Loucy (cell line): ENCODE results near the gene RPH3AL.

Source experiments
- H2AFZ ChIP-seq: fragments of 200-600 bp; sonication (generic); 2 replicates; pipeline ENCODE4 v1.6.0; 2016; ENCODE audit warnings: antibody characterized with exemption, mild to moderate bottlenecking, low read length, moderate library complexity
- H3F3A ChIP-seq: fragments of 200-600 bp; 2 replicates; pipeline ENCODE4 v1.6.0; 2016; ENCODE audit warnings: antibody characterized with exemption, low read depth, mild to moderate bottlenecking
- H3K27me3 ChIP-seq: fragments of 200-600 bp; sonication (generic); 2 replicates; pipeline ENCODE4 v1.6.1; 2014; ENCODE audit warnings: low read length, mild to moderate bottlenecking; ENCODE audit not compliant: insufficient read depth, poor library complexity, severe bottlenecking
- H3K36me3 ChIP-seq: fragments of 200-600 bp; sonication (generic); 2 replicates; pipeline ENCODE4 v1.6.1; 2016; ENCODE audit warnings: low read length; ENCODE audit not compliant: insufficient read depth
- H3K4me1 ChIP-seq: fragments of 200-600 bp; sonication (generic); 2 replicates; pipeline ENCODE4 v1.5.1; 2014; ENCODE audit warnings: low read length, mild to moderate bottlenecking; ENCODE audit not compliant: insufficient read depth, poor library complexity, severe bottlenecking
- H3K4me2 ChIP-seq: fragments of 200-600 bp; sonication (generic); 2 replicates; pipeline ENCODE4 v1.6.0; 2014; ENCODE audit warnings: antibody characterized with exemption, low read length, low read depth, mild to moderate bottlenecking; ENCODE audit not compliant: poor library complexity, severe bottlenecking
- H3K4me3 ChIP-seq: fragments of 200-600 bp; sonication (generic); 2 replicates; pipeline ENCODE4 v1.5.1; 2014; ENCODE audit warnings: low read length, mild to moderate bottlenecking, mixed read lengths; ENCODE audit not compliant: poor library complexity, severe bottlenecking
- H3K79me2 ChIP-seq: fragments of 200-600 bp; sonication (generic); 2 replicates; pipeline ENCODE4 v1.6.1; 2014; ENCODE audit warnings: low read length; ENCODE audit not compliant: insufficient read depth
- H3K9ac ChIP-seq: fragments of 200-600 bp; sonication (generic); 2 replicates; pipeline ENCODE4 v1.6.0; 2014; ENCODE audit warnings: mild to moderate bottlenecking, low read depth, low read length, moderate library complexity; ENCODE audit not compliant: poor library complexity, severe bottlenecking
- H3K9me2 ChIP-seq: fragments of 200-600 bp; sonication (generic); replicated peaks from 2 replicates; pipeline ENCODE4 v1.6.1; 2016; ENCODE audit warnings: low read depth, low read length, mixed read lengths
- H3K9me3 ChIP-seq: fragments of 200-600 bp; sonication (generic); 2 replicates; pipeline ENCODE4 v1.6.1; 2014; ENCODE audit warnings: mild to moderate bottlenecking, antibody characterized with exemption, low read length, low read depth; ENCODE audit not compliant: insufficient read depth
- H4K20me1 ChIP-seq: fragments of 200-600 bp; sonication (generic); 2 replicates; pipeline ENCODE4 v1.6.0; 2014; ENCODE audit warnings: antibody characterized with exemption, low read length, mild to moderate bottlenecking; ENCODE audit not compliant: insufficient read depth, poor library complexity, severe bottlenecking
- CTCF ChIP-seq: fragments of 200-600 bp; sonication (generic); conservative IDR thresholded peaks from 2 replicates; pipeline ENCODE4 v1.5.1; 2014; ENCODE audit warnings: mild to moderate bottlenecking, antibody characterized with exemption, low read length
- EZH2phosphoT487 ChIP-seq: fragments of 200-600 bp; IDR thresholded peaks from 2 replicates; pipeline ENCODE4 v1.6.1; 2018; ENCODE audit warnings: antibody characterized with exemption, mild to moderate bottlenecking, moderate library complexity, borderline replicate concordance

RPH3AL gene

DNA sequence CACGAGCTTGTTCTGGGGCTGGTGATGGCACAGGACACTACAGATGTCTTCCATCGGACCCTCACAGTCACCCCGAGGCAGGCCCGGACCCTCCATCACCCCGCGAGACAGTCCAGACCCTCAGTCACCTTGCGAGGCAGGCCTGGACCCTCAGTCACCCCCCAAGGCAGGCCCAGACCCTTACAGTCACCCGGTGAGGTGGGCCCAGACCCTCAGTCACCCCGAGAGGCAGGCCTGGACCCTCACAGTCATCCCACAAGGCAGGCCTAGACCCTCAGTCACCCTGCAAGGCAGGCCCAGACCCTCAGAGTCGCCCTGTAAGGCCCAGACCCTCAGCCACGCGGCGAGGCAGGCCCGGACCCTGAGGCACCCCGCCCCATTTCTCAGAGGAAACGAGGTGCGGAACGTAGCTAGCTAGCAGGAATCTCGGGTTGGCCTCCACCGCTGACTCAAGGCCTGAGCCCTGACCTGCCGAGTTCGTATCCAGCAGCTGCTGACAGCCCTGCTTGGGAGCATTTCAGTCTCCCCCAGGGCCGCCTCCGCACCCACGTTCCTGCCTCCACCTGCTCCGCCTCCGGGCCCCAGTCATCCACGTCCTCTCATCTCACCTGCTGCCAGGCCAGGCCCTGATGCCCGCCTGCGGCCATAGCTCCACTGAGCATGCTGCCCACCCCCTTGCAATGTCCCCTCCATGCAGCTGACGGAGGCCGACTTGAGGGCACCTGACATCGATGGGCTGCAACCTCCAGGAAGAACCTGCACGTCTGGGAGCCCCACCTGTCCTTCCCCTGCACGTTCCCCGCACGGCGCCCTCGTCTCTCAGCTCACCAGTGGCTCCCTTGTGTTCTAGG lies 28.7 kb downstream of the RPH3AL start:
- H3K79me2 ChIP-seq = no peaks in the 10 kb centered on the region
- H3K4me1 ChIP-seq = no peaks in the 10 kb centered on the region
- no peaks in the 10 kb centered on the region for H3K9me3 ChIP-seq
- TF ChIP-seq CTCF = no peak
- TF ChIP-seq EZH2phosphoT487 = no peak
- H2AFZ ChIP-seq = no peak overlapping the region
- no peaks in the 10 kb centered on the region for H3K9me2 ChIP-seq
- H3K4me3 ChIP-seq = no peak overlapping the region
- H3K36me3 ChIP-seq = no peaks in the 10 kb centered on the region
- H3K27me3 ChIP-seq = no peaks in the 10 kb centered on the region
- no peak overlapping the region for H3K9ac ChIP-seq
- no peak overlapping the region for H3K4me2 ChIP-seq
- H4K20me1 ChIP-seq = no peaks in the 10 kb centered on the region
- no peaks in the 10 kb centered on the region for H3F3A ChIP-seq

DNA sequence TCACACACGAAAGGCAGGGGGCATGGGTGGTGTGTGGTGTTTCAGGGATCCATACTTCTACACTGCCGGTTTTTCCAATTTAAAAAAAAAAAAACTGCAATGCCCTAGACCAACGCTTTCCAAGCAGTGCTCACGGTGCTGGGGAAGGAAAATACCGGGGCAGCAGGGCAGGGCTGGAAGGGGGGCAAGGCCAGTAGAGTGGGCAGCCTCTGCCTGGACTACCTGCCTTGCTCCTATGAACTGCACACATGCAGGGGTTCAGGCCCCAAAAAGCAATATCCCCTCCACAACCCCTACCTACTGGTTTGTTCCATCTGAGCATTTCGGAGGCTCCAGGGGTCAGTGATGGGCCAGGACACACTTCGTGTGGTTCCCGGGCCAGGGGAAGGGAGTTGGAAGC lies 29.4 kb downstream of the RPH3AL start:
- no peak for TF ChIP-seq EZH2phosphoT487
- TF ChIP-seq CTCF = no peak
- Histone ChIP-seq H3F3A (no peaks in the 10 kb centered on the region), H3K4me2 (no peak overlapping the region), H3K9me2 (no peaks in the 10 kb centered on the region), H3K27me3 (no peaks in the 10 kb centered on the region), H3K9me3 (peaks cover 2% of the 10 kb centered on the region; the same call in 1 of the 2 replicates), H3K36me3 (no peaks in the 10 kb centered on the region), H3K4me1 (no peaks in the 10 kb centered on the region), H3K9ac (no peak overlapping the region), H2AFZ (no peak overlapping the region), H3K4me3 (no peak overlapping the region), H4K20me1 (no peaks in the 10 kb centered on the region), H3K79me2 (no peaks in the 10 kb centered on the region)

DNA sequence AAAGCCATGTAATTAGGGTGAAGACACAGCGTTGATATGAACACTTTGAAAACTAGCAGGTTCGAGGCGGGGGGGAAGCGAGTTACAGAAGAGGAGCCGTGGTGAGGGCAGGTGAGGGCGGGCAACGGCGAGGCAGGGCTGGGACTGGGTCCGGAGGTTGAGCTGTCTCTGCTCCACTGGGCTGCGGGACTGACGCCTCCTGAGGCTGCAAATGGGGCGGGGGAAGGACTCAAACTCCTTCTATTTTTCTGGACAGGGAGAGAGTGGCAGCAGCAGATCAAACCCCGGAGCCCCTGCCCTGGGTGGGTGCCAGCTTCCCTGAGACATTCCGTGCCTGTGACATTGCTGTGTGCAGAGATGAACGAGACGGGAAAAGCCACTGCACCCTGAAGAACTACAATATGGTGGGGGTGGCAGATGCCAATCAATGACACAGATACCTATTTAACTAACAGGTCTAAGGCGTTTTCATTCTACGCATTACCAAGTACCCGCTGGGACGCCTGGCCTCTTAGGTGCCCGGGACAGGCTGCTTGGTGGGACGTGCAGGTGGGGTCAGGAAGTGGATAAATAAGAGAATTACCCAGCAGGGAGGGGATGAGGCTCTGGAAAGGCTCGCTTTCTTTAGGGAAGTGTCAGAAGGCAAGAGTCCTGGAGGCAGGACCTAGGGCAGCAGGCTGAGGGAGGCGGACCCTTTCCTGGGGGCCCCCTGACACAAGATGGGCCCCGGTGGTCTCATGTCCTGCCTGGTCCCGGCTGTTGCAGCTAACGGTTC lies 30.4 kb downstream of the RPH3AL start:
- Histone ChIP-seq H3K9me3 (peaks cover 3% of the 10 kb centered on the region; the same call in 1 of the 2 replicates), H3F3A (no peaks in the 10 kb centered on the region), H2AFZ (no peak overlapping the region), H3K4me1 (no peaks in the 10 kb centered on the region), H3K79me2 (no peaks in the 10 kb centered on the region), H3K9me2 (no peaks in the 10 kb centered on the region), H3K36me3 (no peaks in the 10 kb centered on the region), H3K4me2 (no peak overlapping the region), H3K27me3 (no peaks in the 10 kb centered on the region), H4K20me1 (no peaks in the 10 kb centered on the region), H3K4me3 (no peak overlapping the region), H3K9ac (no peak overlapping the region)
- TF ChIP-seq CTCF = no peak
- no peak for TF ChIP-seq EZH2phosphoT487
